Measurements from ENCODE around the gene UROD. TPM values are rescaled to one million over a fixed set of nuclear protein-coding genes. Genes with fewer than 3 reads are reported as not detected.
A peak's percentile ranks its signal among the peaks of the same experiment; 100 is the strongest.
"Not testable (repeated sequence)": the region's sequence is repeated elsewhere in the genome, so short reads cannot be mapped to it uniquely, and the experiment has no call there.

Gene UROD
- total and polyA plus RNA-seq, 5 donors from 2014 or later, result 49.5 to 93.6 (median 79.6) TPM

DNA sequence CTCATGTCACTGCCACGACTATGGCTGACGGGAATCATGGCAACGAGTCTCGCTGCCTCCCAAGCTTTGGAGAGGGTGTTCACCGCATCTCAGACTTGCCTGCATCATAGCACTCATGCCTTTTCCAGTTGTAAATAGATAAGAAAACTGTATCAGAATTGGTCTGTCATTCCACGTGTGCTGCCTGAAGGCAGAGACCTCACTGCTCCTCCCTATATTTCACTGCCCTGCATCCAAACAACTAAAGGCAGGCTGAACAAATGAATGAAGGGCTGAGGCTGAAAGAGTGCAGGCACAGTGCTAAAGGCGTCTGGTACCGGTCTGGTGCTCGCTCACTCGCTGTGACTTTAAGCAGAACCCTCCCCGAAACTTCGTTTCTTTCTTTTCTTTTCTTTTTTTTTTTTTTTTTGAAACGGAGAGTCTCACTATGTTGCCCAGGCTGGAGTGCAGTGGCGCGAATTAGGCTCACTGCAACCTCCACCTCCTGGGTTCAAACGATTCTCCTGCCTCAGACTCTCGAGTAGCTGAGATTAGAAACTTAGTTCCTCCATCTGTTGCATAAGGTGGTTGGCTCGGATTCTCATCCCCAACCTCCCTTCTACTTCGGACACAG is 26.2 kb upstream of the UROD start:
- H3K4me1 Mint-ChIP-seq, result peaks cover 11 to 32% (median 20%) of the 10 kb centered on the region in 4 donors
- peak overlapping the region; percentile 91 for H3K4me3 ChIP-seq (ENCODE audit: low read depth, low read length)
- H3K36me3 ChIP-seq (ENCODE audit: control insufficient read depth, insufficient read depth, low read length), result peaks cover 4% of the 10 kb centered on the region
- peak overlapping the region; percentile 51 for H3K27ac ChIP-seq (ENCODE audit: insufficient read depth, low read length, poor library complexity, severe bottlenecking)
- no peaks in the 10 kb centered on the region for H3K27me3 ChIP-seq (ENCODE audit: control insufficient read depth, insufficient read depth, low read length)
- peaks cover 3% of the 10 kb centered on the region for H3K36me3 Mint-ChIP-seq
- H3K9me3 Mint-ChIP-seq, result no peaks in the 10 kb centered on the region
- H3K27me3 Mint-ChIP-seq, result peaks cover 9% of the 10 kb centered on the region
- ATAC-seq (ENCODE audit: low read depth in 2 of 2) (peak in 1 of 2 donors; percentile 1), DNase-seq (no peak)
- peaks cover 18% of the 10 kb centered on the region for H3K4me1 ChIP-seq (ENCODE audit: control insufficient read depth, insufficient read depth, low read length, poor library complexity, severe bottlenecking)
- no peaks in the 10 kb centered on the region for H3K9me3 ChIP-seq (ENCODE audit: control insufficient read depth in 2 of 2, low read length in 2 of 2)
- peak overlapping the region; percentile 52 to 92 (median 82) for H3K27ac Mint-ChIP-seq
- peak overlapping the region; percentile 91 to 99 (median 98) for H3K4me3 Mint-ChIP-seq

DNA sequence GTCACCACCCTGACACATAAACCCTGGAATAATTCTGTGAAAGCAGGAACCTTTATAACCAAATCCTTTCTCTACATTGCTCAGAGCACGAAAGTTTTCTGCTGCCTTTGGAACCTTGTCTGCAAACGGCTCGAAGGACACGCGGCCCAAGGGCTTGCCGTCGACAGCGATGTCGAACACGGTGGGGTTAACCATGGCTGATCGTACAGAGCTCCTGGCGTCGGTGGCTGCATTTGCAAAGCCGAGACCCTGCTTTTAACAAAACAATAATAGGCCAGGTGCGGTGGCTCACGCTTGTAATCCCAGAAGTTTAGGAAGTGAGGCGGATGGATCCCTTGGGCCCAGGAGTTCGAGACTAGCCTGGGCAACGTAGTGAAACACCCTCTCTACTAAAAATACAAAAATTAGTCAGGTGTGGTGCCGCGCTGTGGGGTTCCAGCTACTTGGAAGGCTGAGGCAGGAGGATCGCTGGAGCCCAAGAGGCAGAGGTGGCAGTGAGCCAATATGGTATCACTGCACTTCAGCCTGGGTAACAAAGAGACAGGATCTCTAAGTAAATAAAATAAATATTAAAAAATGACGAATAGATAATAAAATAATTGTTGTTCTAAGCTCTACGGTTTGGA is 23.4 kb upstream of the UROD start:
- H3K9me3 Mint-ChIP-seq, result no peaks in the 10 kb centered on the region
- Histone ChIP-seq H3K27ac (ENCODE audit: insufficient read depth, low read length, poor library complexity, severe bottlenecking) (no peak overlapping the region), H3K36me3 (ENCODE audit: control insufficient read depth, insufficient read depth, low read length) (no peaks in the 10 kb centered on the region), H3K9me3 (ENCODE audit: control insufficient read depth in 2 of 2, low read length in 2 of 2) (no peaks in the 10 kb centered on the region), H3K4me1 (ENCODE audit: control insufficient read depth, insufficient read depth, low read length, poor library complexity, severe bottlenecking) (peaks cover 18% of the 10 kb centered on the region), H3K4me3 (ENCODE audit: low read depth, low read length) (no peak overlapping the region), H3K27me3 (ENCODE audit: control insufficient read depth, insufficient read depth, low read length) (no peaks in the 10 kb centered on the region)
- peaks cover 18% of the 10 kb centered on the region for H3K27me3 Mint-ChIP-seq
- no peak for DNase-seq
- peak overlapping the region in 3 of 4 donors; percentile 53 to 79 (median 70) for H3K4me3 Mint-ChIP-seq
- H3K36me3 Mint-ChIP-seq, result no peaks in the 10 kb centered on the region
- H3K4me1 Mint-ChIP-seq, result peaks cover 5 to 21% (median 14%) of the 10 kb centered on the region in 4 donors
- ATAC-seq (ENCODE audit: low read depth in 2 of 2), result no peak
- peak overlapping the region in 1 of 3 donors; percentile 56 for H3K27ac Mint-ChIP-seq

DNA sequence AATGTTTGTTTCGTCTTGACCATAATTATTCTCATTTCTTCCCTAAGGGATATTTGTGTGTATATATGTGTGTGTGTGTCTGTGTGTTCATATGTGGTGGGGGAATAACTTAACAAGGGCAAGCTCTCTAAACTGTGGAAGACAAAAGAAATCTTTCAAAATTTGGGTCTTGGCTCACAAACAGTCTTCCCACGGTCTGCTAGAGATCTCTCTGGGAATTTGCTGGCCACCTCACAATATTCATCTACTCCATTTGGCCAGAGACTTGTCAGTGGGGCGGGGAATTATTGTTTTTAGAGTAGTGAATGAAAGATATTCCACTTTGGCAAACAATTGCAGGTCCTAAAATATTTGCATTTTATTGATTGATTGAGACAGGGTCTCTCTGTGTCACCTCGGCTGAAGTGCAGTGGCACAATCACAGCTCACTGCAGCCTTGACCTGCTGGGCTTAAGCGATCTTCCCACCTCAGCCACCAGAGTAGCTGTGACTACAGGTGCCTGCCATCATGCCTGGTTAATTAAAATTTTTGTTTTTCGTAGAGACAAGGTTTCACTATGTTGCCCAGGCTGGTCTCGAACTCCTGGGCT is 17.6 kb upstream of the UROD start:
- Histone ChIP-seq H3K9me3 (ENCODE audit: control insufficient read depth in 2 of 2, low read length in 2 of 2) (no peaks in the 10 kb centered on the region), H3K4me1 (ENCODE audit: control insufficient read depth, insufficient read depth, low read length, poor library complexity, severe bottlenecking) (no peaks in the 10 kb centered on the region), H3K4me3 (ENCODE audit: low read depth, low read length) (no peak overlapping the region), H3K27me3 (ENCODE audit: control insufficient read depth, insufficient read depth, low read length) (no peaks in the 10 kb centered on the region), H3K36me3 (ENCODE audit: control insufficient read depth, insufficient read depth, low read length) (no peaks in the 10 kb centered on the region), H3K27ac (ENCODE audit: insufficient read depth, low read length, poor library complexity, severe bottlenecking) (no peak overlapping the region)
- H3K4me1 Mint-ChIP-seq, result no peaks in the 10 kb centered on the region
- peaks cover 16% of the 10 kb centered on the region for H3K27me3 Mint-ChIP-seq
- DNase-seq (no peak), ATAC-seq (ENCODE audit: low read depth in 2 of 2) (no peak)
- H3K4me3 Mint-ChIP-seq, result no peak overlapping the region
- no peaks in the 10 kb centered on the region for H3K9me3 Mint-ChIP-seq
- H3K27ac Mint-ChIP-seq, result no peak overlapping the region
- H3K36me3 Mint-ChIP-seq, result no peaks in the 10 kb centered on the region

DNA sequence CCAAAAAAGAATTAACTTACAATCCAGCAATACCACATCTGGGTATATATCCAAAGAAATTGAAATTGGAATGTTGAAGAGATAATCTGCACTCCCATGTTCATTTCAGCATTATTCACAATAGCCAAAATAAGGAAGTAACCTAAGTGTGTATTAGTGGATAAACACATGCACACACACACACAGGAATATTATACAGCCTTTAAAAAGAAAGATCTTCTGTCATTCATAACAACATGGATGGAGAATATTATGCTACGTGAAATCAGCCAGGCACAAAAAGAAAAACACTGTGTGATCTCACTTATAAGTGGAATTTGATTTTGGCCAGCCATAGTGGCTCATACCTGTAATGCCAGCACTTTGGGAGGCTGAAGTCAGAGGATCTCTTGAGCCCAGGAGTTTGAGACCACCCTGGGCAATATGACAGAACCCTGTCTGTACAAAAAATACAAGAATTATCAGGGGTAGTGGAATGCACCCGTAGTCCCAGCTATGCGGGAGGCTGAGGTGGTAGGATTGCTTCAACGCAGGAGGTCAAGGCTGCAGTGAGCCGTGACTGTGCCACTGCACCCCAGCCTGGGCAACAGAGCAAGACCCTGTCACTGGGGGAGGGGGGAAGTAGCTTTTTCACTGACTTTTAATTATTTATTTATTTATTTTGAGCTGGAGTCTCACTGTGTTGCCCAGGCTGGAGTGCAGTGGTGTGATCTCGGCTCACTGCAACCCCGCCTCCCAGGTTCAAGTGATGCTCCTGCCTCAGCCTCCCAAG is 16.4 kb upstream of the UROD start:
- H3K4me3 ChIP-seq (ENCODE audit: low read depth, low read length), result no peak overlapping the region
- H3K4me1 Mint-ChIP-seq, result peaks cover 0 to 3% (median 1%) of the 10 kb centered on the region in 4 donors
- no peaks in the 10 kb centered on the region for H3K36me3 ChIP-seq (ENCODE audit: control insufficient read depth, insufficient read depth, low read length)
- DNase-seq (no peak), ATAC-seq (ENCODE audit: low read depth in 2 of 2) (no peak)
- H3K27me3 ChIP-seq (ENCODE audit: control insufficient read depth, insufficient read depth, low read length), result no peaks in the 10 kb centered on the region
- H3K9me3 Mint-ChIP-seq, result no peaks in the 10 kb centered on the region
- no peak overlapping the region for H3K27ac ChIP-seq (ENCODE audit: insufficient read depth, low read length, poor library complexity, severe bottlenecking)
- peaks cover under 1% of the 10 kb centered on the region for H3K36me3 Mint-ChIP-seq
- H3K4me1 ChIP-seq (ENCODE audit: control insufficient read depth, insufficient read depth, low read length, poor library complexity, severe bottlenecking), result no peaks in the 10 kb centered on the region
- H3K4me3 Mint-ChIP-seq, result no peak overlapping the region
- H3K27me3 Mint-ChIP-seq, result peaks cover 9% of the 10 kb centered on the region
- H3K9me3 ChIP-seq (ENCODE audit: control insufficient read depth in 2 of 2, low read length in 2 of 2), result no peaks in the 10 kb centered on the region
- H3K27ac Mint-ChIP-seq, result no peak overlapping the region

DNA sequence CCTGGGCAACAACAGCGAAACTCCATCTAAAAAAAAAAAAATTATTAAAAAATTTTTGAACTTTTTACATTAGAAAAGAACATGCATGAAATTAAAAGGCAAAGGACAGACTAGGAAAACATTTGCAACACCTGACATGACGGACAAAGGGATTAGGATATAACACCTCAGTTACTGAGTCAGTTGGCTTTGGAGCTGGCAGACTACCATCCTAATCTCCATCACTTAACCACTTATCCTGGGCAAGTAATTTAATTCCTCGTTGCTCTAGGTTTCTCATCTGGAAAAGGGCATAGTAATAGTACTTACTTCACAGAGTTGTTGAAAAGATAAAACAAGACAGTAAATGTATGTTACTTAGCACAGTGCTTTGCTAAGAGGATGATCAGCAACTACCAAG is 12.8 kb upstream of the UROD start:
- H3K27me3 ChIP-seq (ENCODE audit: control insufficient read depth, insufficient read depth, low read length), result no peaks in the 10 kb centered on the region
- ATAC-seq (ENCODE audit: low read depth in 2 of 2), result no peak
- Mint-ChIP-seq H3K27ac (no peak overlapping the region), H3K36me3 (peaks cover 16% of the 10 kb centered on the region), H3K27me3 (no peaks in the 10 kb centered on the region), H3K9me3 (no peaks in the 10 kb centered on the region), H3K4me1 (peaks cover 0 to 11% (median 3%) of the 10 kb centered on the region in 4 donors), H3K4me3 (no peak overlapping the region)
- no peak for DNase-seq
- H3K4me1 ChIP-seq (ENCODE audit: control insufficient read depth, insufficient read depth, low read length, poor library complexity, severe bottlenecking), result no peaks in the 10 kb centered on the region
- H3K9me3 ChIP-seq (ENCODE audit: control insufficient read depth in 2 of 2, low read length in 2 of 2), result no peaks in the 10 kb centered on the region
- H3K4me3 ChIP-seq (ENCODE audit: low read depth, low read length), result no peak overlapping the region
- peaks cover 22% of the 10 kb centered on the region for H3K36me3 ChIP-seq (ENCODE audit: control insufficient read depth, insufficient read depth, low read length)
- H3K27ac ChIP-seq (ENCODE audit: insufficient read depth, low read length, poor library complexity, severe bottlenecking), result no peak overlapping the region

DNA sequence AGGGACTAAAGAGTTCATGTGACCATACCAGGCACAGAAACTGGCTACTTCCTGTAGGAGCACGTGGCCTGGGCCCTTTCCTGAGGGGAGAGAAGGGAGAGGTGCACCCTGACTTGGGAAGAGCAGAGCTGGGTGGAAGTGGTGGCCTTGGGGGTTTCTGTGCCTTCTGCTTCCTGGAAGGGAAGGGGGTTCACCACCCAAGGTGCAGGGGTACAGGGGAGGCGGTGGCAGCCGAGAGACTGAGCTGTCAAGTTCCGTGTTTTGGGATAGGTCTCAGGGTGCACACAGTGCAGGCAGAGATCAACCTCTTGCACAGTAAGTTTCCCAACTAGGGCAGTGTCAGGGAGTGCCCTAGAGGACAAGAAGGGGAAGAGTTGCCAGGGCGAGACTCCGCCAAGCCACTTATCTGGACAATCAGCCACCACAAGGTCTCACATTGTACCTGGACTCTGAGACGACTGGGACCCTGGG is 11.0 kb upstream of the UROD start:
- no peaks in the 10 kb centered on the region for H3K4me1 ChIP-seq (ENCODE audit: control insufficient read depth, insufficient read depth, low read length, poor library complexity, severe bottlenecking)
- DNase-seq (peak in 1 of 3 donors; percentile 10), ATAC-seq (ENCODE audit: low read depth in 2 of 2) (no peak)
- Mint-ChIP-seq H3K27ac (peak overlapping the region in 2 of 3 donors; percentile 24 to 48), H3K9me3 (no peaks in the 10 kb centered on the region), H3K36me3 (peaks cover 26% of the 10 kb centered on the region), H3K27me3 (no peaks in the 10 kb centered on the region), H3K4me3 (no peak overlapping the region), H3K4me1 (peaks cover 0 to 11% (median 6%) of the 10 kb centered on the region in 4 donors)
- no peak overlapping the region for H3K27ac ChIP-seq (ENCODE audit: insufficient read depth, low read length, poor library complexity, severe bottlenecking)
- no peaks in the 10 kb centered on the region for H3K27me3 ChIP-seq (ENCODE audit: control insufficient read depth, insufficient read depth, low read length)
- no peaks in the 10 kb centered on the region for H3K9me3 ChIP-seq (ENCODE audit: control insufficient read depth in 2 of 2, low read length in 2 of 2)
- H3K4me3 ChIP-seq (ENCODE audit: low read depth, low read length), result no peak overlapping the region
- H3K36me3 ChIP-seq (ENCODE audit: control insufficient read depth, insufficient read depth, low read length), result peaks cover 40% of the 10 kb centered on the region

DNA sequence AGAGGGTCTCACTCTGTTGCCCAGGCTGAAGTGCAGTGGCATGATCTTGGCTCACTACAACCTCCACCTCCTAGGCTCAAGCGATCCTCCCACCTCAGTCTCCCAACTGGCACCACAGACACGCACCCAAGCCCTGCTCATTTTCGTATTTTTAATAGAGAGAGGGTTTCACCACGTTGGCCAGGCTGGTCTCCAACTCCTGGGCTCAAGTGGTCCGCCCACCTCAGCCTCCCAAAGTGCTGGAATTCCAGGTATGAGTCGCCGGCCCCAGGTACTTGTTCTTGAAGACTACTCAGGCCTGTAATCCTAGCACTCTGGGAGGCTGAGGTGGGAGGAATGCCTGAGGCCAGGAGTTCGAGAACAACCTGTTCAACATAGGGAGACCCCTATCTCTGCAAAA is 10.5 kb upstream of the UROD start:
- H3K27ac ChIP-seq (ENCODE audit: insufficient read depth, low read length, poor library complexity, severe bottlenecking); H3K9me3 ChIP-seq (ENCODE audit: control insufficient read depth in 2 of 2, low read length in 2 of 2); H3K9me3 Mint-ChIP-seq; DNase-seq; H3K4me3 ChIP-seq (ENCODE audit: low read depth, low read length); H3K27me3 Mint-ChIP-seq; ATAC-seq (ENCODE audit: low read depth in 2 of 2); H3K4me3 Mint-ChIP-seq; H3K4me1 ChIP-seq (ENCODE audit: control insufficient read depth, insufficient read depth, low read length, poor library complexity, severe bottlenecking); H3K27me3 ChIP-seq (ENCODE audit: control insufficient read depth, insufficient read depth, low read length): not testable (repeated sequence)
- peaks cover 43% of the 10 kb centered on the region for H3K36me3 ChIP-seq (ENCODE audit: control insufficient read depth, insufficient read depth, low read length)
- Mint-ChIP-seq H3K27ac (peak overlapping the region in 1 of 3 donors; percentile 48), H3K4me1 (peaks cover 0 to 11% (median 6%) of the 10 kb centered on the region in 4 donors), H3K36me3 (peaks cover 26% of the 10 kb centered on the region)
